GM12878 (cell line): Measurements from ENCODE around the gene EPB41L2. TPM values are rescaled to one million over a fixed set of nuclear protein-coding genes. Genes with fewer than 3 reads are reported as not detected.

Experiments used
- ATAC-seq: fragments of 200-7000 bp; cut with Tn5 transposase; 3 replicates; pipeline ENCODE4 v1.9.1; 2020; ENCODE audit warnings: mild to moderate bottlenecking, moderate library complexity
- BruUV-seq: library from RNA; stranded (reverse); fragments of 400-500 nt; replicated peaks from 2 replicates; lab custom pipeline; 2021; lab: Mats Ljungman, UMichigan
- CTCF ChIA-PET: fragments of 300-600 bp; sonication (Branson Sonifier 250); formaldehyde crosslinking; extraction: SDS; loops from one replicate; lab custom pipeline; 2021; ENCODE audit warnings: inconsistent platforms; lab: Yijun Ruan, JAX
- POLR2A ChIA-PET: fragments of 350-600 bp; formaldehyde crosslinking; extraction: SDS; loops from one replicate; lab custom pipeline; 2021; ENCODE audit warnings: inconsistent platforms; lab: Charles Lee
- RAD21 ChIA-PET: fragments of 300-600 bp; sonication (Branson Sonifier 250); formaldehyde crosslinking; loops from one replicate; lab custom pipeline; 2023; ENCODE audit warnings: antibody characterized with exemption; ENCODE audit not compliant: unreplicated experiment; lab: Charles Lee
- SMC1A ChIA-PET: fragments of 300-600 bp; sonication (Branson Sonifier 250); formaldehyde crosslinking; loops from one replicate; lab custom pipeline; 2023; ENCODE audit not compliant: unreplicated experiment, uncharacterized antibody; lab: Charles Lee
- DNase-seq: peaks from one replicate; pipeline ENCODE4 v3.0.0-alpha.2; 2011; ENCODE audit warnings: low read depth, low spot score
- FAIRE-seq: peaks from 3 replicates; lab custom pipeline; 2011; peaks lifted over from hg19 to GRCh38; lab: Jason Lieb, UNC
- H2AFZ ChIP-seq: 2 replicates; pipeline ENCODE4 v1.6.0; 2011; ENCODE audit warnings: low read depth, low read length, control low read depth; ENCODE audit not compliant: control insufficient read depth
- H3K27ac ChIP-seq: 2 replicates; pipeline ENCODE4 v1.5.1; 2011; ENCODE audit warnings: control low read depth; ENCODE audit not compliant: control insufficient read depth, insufficient read depth
- H3K27me3 ChIP-seq, 2 experiments: replicated peaks in 1 of 2; 2 replicates each; pipeline versions ENCODE4 v1.6.0 to v1.6.1; 2011; ENCODE audit warnings: low read length in 1 of 2; ENCODE audit not compliant: control insufficient read depth in 2 of 2, insufficient read depth in 2 of 2
- H3K36me3 ChIP-seq, 2 experiments: 2 replicates each; pipeline ENCODE4 v1.5.1; 2011; ENCODE audit warnings: low read length in 1 of 2; ENCODE audit not compliant: control insufficient read depth in 2 of 2, insufficient read depth in 2 of 2
- H3K4me1 ChIP-seq: 2 replicates; pipeline ENCODE4 v1.6.1; 2011; ENCODE audit warnings: mild to moderate bottlenecking, low read length, moderate library complexity, mixed read lengths; ENCODE audit not compliant: control insufficient read depth, insufficient read depth
- H3K4me2 ChIP-seq: 2 replicates; pipeline ENCODE4 v1.6.0; 2011; ENCODE audit warnings: control low read depth; ENCODE audit not compliant: control insufficient read depth, insufficient read depth
- H3K4me3 ChIP-seq: fragments of 200-600 bp; sonication (generic); 2 replicates; pipeline ENCODE4 v1.5.1; 2016
- H3K79me2 ChIP-seq: 2 replicates; pipeline ENCODE4 v1.6.0; 2011; ENCODE audit warnings: low read length; ENCODE audit not compliant: control insufficient read depth, insufficient read depth
- H3K9ac ChIP-seq: 2 replicates; pipeline ENCODE4 v1.8.0; 2011; ENCODE audit warnings: low read length, control low read depth, mixed read lengths; ENCODE audit not compliant: control insufficient read depth, insufficient read depth
- H3K9me3 ChIP-seq: replicated peaks from 3 replicates; pipeline ENCODE4 v1.5.1; 2011; ENCODE audit warnings: mild to moderate bottlenecking, low read length; ENCODE audit not compliant: control insufficient read depth, insufficient read depth
- H4K20me1 ChIP-seq: 2 replicates; pipeline ENCODE4 v1.6.0; 2011; ENCODE audit not compliant: control insufficient read depth, insufficient read depth
- FOS ChIP-seq: IDR thresholded peaks from 3 replicates; pipeline ENCODE4 v1.6.1; 2011; ENCODE audit warnings: borderline replicate concordance; ENCODE audit not compliant: insufficient read length; ENCODE audit errors: extremely low read depth
- HCFC1 ChIP-seq: fragments of 150-350 bp; IDR thresholded peaks from 2 replicates; pipeline ENCODE4 v1.6.1; 2014; ENCODE audit warnings: low read length
- IKZF1 ChIP-seq: fragments of 450-650 bp; conservative IDR thresholded peaks from 2 replicates; pipeline ENCODE4 v1.6.1; 2017; ENCODE audit warnings: antibody characterized with exemption, mild to moderate bottlenecking
- MYC ChIP-seq: IDR thresholded peaks from 2 replicates; pipeline ENCODE4 v1.6.1; 2011; ENCODE audit warnings: mild to moderate bottlenecking, low read length, moderate library complexity, inconsistent platforms; ENCODE audit not compliant: insufficient read depth, insufficient replicate concordance, insufficient read length, severe bottlenecking
- PAX5 ChIP-seq: IDR thresholded peaks from 2 replicates; pipeline ENCODE4 v1.6.1; 2011; ENCODE audit warnings: low read depth, low read length, borderline replicate concordance
- WGBS: methylation state at CpG from one replicate; pipeline ENCODE4 v1.1.6; 2016; ENCODE audit warnings: low lambda C conversion rate; ENCODE audit not compliant: insufficient replicate concordance, insufficient coverage; ENCODE audit errors: missing lambda C conversion rate; 5-methylcytosine and 5-hydroxymethylcytosine counted together
- in situ Hi-C: fragments of 300-500 bp; cut with MboI; formaldehyde crosslinking; loops from 9 replicates; pipeline ENCODE4 v1.14.3; 2018; ENCODE audit warnings: mixed read lengths
- intact Hi-C: fragments of 100-400 bp; cut with micrococcal nuclease; formaldehyde crosslinking; loops from one replicate; pipeline ENCODE4 v1.14.2; 2022; ENCODE audit not compliant: unreplicated experiment
- polyA plus RNA-seq, 11 experiments: library from polyadenylated mRNA; depleted of rRNA in 4 of 11; unstranded in 6 of 11; stranded (reverse) in 5 of 11; fragments of >200 nt; fragmentation: Nextera tagmentation in 4 of 11; fragmentation: Illumina TruSeq in 1 of 11; extraction: Ambion mirVana in 4 of 11; extraction: Trizol in 1 of 11; gene quantifications; 1 replicate in 1 of 11; 2 replicates in 10 of 11; pipeline versions ENCODE4 v1.2.1 to v1.2.3, GENCODE V29; 2011 to 2016; ENCODE audit warnings: inconsistent platforms in 2 of 11, missing spikeins in 2 of 11, low read depth in 1 of 11
- total RNA-seq, 4 experiments: library from RNA; depleted of rRNA in 3 of 4; stranded (reverse); fragments of >200 nt in 3 of 4; fragmentation: Illumina TruSeq in 1 of 4; extraction: Trizol in 1 of 4; gene quantifications; 2 replicates each; pipeline versions ENCODE4 v1.2.1 to v1.2.3, GENCODE V29; 2013 to 2021
- TF ChIP-seq, protein P1 (sequence below): fragments of 450-650 bp; IDR thresholded peaks from 2 replicates; pipeline ENCODE4 v1.6.1; 2017; ENCODE audit warnings: borderline replicate concordance

EPB41L2 gene
- total and polyA plus RNA-seq, 10 of the 15 experiments (the other 5 are each of a cell fraction or from before 2014, with no cell fraction given), result 7.4 to 41.6 (median 19.0) TPM

DNA sequence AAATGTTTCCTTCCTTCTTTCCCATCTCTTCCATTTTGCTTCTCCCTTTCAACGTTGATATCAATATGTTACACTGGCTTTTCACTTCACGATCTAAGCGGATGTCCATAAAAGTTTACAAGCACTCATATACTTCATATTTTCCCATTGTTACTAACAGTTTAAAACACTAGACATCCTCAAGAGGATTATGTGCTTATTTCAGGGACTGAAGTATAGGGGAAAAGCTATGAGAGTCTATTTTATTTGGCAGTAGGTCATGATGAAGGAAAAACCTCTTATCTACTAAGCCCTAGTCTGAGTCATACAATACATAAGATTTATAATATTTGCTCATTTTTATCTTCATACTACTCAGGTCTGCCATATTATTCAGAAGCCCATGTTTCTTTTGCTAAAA is 20.6 kb upstream of the EPB41L2 start:
- in situ Hi-C loops, result no loop called here
- TF ChIP-seq, protein P1, sequence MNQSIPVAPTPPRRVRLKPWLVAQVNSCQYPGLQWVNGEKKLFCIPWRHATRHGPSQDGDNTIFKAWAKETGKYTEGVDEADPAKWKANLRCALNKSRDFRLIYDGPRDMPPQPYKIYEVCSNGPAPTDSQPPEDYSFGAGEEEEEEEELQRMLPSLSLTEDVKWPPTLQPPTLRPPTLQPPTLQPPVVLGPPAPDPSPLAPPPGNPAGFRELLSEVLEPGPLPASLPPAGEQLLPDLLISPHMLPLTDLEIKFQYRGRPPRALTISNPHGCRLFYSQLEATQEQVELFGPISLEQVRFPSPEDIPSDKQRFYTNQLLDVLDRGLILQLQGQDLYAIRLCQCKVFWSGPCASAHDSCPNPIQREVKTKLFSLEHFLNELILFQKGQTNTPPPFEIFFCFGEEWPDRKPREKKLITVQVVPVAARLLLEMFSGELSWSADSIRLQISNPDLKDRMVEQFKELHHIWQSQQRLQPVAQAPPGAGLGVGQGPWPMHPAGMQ, result no peak
- TF ChIP-seq HCFC1, result no peak
- TF ChIP-seq IKZF1, result no peak
- TF ChIP-seq MYC, result no peak
- no peak for TF ChIP-seq FOS
- no peak for TF ChIP-seq PAX5
- TF ChIP-seq, all 136 proteins: peak for 0
- WGBS, result 86% methylated on average over 3 of the region's 3 CpGs
- ChIA-PET POLR2A (no interaction called here), SMC1A (interaction anchor here (1.1 to 1.9 kb wide), 2 partner anchors 12 to 13 kb away, joined by 4 to 5 read pairs; no protein-coding TSS in a partner anchor), RAD21 (no interaction called here), CTCF (interaction anchor here (1.4 kb wide), 1 partner anchor 199 kb away, joined by 3 read pairs; no protein-coding TSS in a partner anchor)
- no peaks in the 10 kb centered on the region for H3K27me3 ChIP-seq
- no peak for DNase-seq
- H4K20me1 ChIP-seq, result no peaks in the 10 kb centered on the region
- H3K27ac ChIP-seq, result no peak overlapping the region
- ATAC-seq, result no peak
- H3K36me3 ChIP-seq, result no peaks in the 10 kb centered on the region
- no peak for FAIRE-seq
- intact Hi-C loops, result no loop called here
- no peak overlapping the region for H2AFZ ChIP-seq
- H3K79me2 ChIP-seq, result no peaks in the 10 kb centered on the region
- H3K9me3 ChIP-seq, result no peaks in the 10 kb centered on the region
- no peak overlapping the region for H3K4me3 ChIP-seq
- no peak overlapping the region for H3K4me2 ChIP-seq
- H3K9ac ChIP-seq, result no peak overlapping the region
- H3K4me1 ChIP-seq, result no peaks in the 10 kb centered on the region
- BruUV-seq, result no TSS peak
